GM21423 (cell line): Measurements from ENCODE around the gene TMEM61.
"Not testable (repeated sequence)": the region's sequence is repeated elsewhere in the genome, so short reads cannot be mapped to it uniquely, and the experiment has no call there.

Source experiments
- ATAC-seq: cut with Tn5 transposase; IDR thresholded peaks from one replicate; pipeline ENCODE4 v1.9.1; 2021; ENCODE audit warnings: mild to moderate bottlenecking, moderate library complexity; ENCODE audit not compliant: unreplicated experiment

The TMEM61 gene

DNA sequence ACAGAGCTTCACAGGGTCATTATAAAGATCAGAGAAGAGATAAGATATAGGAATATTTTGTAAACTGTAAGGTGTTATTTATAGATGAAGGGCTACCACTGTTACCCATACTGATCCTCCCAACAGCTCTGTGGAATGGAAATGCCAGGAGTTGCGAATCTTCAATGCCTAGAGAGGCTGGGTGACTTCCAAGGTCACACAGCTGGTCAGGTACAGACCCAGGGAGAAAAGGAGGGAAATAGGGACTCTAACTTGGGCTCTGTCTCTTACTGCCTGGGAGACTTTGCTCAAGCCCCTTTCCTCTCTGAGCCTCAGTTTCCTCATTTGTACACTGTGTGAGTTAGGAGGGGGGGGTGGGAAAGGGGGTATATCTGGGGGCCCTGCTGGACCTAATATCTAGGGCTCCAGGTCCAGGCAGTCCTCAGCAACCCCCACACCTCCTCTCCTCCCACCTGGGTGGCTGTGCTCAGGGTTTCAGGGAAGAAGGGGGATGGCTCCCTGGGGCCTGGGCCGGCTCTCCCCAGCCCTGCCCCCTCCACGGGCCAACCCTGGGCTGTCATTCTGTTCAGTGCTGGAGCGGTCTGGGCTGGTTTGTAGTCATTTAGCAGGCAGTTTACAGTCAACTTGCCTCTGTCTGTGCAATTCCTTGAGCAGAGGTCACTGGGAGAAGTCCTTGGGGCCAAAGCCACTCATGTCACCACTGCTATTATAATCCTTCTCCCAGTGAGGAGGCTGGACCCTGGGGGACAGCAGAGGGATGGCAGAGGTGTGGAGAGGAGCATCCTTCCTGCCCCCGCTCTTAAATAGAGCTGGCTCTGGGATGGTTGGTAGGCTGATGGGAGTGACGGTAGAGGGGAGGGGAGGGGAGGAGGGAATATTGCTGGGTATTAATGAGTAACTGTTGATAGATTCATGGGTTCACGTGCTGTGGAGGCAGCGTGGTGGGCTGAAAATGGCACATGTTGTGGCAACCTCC lies 20.0 kb downstream of the TMEM61 start:
- ATAC-seq: no peak

DNA sequence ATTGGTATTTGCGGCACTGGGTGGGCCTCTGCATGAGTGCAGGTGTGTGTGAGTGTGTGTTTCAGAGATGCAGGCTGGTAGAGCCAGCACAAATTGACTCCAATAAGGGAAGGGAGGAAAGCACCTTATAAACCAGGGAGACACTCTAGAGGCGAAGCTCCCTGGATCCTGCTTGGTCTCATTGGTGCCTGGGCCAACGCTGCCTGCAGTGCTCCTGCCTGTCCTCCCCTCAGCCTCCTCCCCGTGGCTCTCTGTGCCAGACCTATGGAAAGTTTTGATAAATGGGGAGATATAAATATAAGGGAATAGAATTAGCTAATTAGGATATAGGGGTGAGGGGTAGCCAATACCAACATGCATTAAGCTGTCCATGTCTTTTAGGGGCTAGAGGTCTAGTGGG lies 20.9 kb downstream of the TMEM61 start:
- no peak for ATAC-seq

DNA sequence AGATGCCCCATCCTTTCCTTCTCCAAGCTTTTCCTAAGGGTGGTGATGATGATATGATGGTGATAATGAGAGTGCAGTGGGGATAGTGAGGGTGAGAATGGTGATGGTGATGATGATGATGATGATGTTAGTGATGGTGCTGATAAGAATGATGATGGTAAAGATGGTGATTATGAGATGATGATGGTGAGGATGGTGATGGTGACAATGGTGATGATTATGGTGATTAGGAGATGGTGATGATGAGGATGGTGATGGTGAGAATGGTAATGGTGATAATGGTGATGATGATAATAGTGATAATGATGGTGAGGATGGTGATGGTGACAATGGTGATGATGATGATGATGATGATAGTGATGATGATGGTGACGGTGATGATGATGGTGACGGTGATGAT lies 22.3 kb downstream of the TMEM61 start:
- no peak for ATAC-seq

DNA sequence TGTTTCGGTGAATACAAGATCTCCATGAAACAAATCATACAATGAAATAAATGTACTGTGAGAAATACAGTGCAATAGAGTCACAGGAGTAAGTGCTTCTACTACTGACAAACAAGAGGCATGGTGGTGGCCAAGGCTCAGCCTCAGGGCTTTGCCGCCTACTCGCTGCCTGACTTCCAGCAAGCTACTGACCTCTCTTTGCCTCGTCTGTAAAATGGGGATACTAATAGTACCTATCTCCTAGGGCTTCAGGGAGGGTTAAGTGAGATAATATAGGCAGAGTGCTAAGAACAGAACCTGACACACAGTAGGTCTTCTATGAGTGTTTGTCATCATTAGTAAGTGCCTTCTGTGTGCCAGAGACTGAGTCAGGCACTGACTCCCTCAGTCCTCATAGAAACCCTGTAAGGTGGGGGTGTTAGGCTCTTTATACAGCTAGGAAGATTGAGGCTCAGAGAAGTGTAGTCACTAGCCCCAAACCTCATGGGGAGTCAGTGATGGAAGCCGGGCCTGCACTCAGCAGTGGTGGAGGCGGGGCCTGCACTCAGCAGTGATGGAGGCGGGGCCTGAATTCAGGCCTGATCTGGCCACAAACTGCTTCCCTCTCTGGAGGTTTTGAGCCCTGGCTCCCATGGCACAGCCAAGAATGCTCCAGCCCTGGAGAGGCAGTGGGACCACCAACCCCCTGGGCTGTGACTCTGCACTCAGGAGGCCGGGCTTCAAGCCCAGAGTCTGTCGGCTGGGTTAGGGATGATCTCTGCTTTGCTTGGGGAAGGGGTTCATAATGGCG lies 25.1 kb downstream of the TMEM61 start:
- ATAC-seq: no peak

DNA sequence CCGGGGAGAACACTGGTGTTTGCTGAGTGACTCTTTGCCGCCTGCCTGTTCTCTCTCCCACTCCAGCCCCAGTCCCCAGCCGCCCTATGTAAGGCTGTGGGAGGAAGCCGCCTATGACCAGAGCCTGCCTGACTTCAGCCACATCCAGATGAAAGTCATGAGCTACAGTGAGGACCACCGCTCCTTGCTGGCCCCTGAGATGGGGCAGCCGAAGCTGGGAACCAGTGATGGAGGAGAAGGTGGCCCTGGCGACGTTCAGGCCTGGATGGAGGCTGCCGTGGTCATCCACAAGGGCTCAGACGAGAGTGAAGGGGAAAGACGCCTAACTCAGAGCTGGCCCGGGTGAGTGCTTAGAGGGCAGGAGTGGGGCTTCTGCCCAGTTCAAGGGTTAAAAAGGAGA lies 26.5 kb downstream of the TMEM61 start:
- ATAC-seq: no peak

DNA sequence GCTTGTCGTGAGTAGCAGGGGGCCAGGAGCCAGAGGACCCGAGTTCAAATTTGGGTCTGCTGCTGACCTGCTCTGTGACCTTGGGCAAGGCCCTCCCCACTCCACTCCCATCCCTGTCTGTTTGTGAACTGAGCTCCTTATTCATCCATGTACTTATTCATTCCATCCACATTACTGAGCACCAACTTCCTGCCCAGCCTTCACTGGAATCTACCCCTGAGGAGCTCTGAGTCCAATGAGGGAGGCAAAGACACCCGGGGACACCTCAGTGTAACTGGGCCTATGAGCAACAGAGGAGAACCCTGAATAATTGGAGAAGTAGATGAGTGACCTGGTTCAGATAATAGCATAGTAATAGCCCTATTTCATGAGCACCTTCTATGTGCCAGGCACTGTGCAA lies 27.2 kb downstream of the TMEM61 start:
- ATAC-seq: no peak

DNA sequence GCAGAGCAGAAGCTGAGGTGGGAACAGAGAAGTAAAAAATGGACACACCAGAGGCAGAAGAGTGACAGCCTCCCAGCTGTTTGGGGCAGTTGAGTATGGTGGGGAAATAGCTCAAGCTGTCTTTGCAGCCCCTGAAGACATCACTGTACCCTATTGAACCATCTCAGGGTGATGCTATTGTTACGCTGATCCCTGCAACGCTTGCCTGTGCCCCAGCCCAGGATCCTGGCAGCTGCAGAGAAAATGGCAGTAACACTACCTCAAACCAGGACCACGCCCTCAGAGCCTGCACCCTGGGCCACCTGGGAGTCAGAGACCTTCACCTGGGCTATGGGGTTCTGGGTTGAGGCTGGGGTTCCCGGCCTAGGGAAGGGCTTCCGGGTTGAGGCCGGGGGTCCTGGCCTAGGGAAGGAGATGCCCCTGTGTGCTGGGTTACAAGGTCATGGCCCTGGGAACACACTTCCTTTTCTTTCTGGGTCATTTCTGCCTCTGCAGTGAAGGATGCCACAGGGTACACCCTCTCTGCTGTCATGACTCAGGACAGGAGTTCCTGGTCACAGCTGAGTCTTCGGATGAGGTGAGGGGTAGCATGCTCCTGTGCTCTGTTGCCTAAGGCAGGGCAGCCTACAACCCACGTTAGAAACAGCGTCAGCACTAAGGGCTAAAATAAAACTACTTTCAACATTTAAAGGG lies 29.9 kb downstream of the TMEM61 start:
- ATAC-seq: no peak

DNA sequence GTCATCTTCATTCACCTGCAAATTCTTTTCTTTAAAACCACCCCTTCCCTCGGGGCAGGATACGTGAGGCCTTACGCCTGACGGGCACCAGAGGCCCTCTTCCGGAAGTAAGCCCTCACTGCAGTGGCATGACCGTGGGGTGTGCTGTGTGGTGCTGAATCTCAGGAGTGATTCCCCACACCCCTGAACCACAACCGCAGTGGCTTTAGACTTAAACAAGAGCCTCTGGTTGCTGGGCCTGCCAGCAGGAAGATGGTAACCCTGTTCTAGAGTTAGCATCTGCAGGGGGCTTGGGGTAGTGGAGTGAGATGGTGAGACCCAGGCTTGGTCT lies 30.4 kb downstream of the TMEM61 start:
- no peak for ATAC-seq

DNA sequence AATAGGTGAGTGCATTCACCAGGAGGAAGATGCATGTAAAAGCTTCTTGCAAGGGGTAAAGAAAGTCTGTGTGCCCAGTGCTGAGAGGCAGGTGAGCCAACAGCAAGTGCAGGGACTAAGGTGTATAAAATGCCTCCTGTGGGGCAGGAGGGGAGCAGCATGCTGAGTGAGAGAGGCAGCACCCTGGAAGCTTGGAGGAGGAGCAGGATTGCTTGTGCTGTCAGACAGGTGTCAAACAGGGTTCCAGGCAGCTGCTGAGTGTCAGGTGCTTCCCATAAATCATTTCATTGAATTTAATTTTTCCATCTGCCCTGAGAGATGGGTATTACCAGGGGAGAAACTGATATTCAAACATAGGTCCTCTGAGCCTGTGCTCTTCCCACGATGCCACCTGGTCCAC lies 32.2 kb downstream of the TMEM61 start:
- no peak for ATAC-seq

DNA sequence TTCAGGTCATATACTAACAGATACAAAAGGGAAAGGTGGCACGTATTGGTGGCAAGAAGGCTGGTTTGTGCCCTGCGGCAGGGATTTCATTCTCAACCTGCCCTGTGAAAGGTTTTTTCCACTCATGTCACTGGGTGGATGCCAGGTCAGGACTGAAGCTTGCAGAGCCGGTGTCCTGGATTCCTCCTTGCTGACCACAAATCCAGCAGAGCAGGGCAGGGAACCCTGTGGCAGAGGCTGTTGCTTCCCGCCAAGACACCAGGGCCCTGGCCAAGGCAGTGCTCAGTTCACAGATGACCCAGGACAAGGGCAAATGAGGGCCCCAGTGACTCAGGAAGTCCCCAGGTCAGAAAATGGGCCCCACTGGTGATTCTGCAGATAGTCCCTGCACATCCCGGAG lies 34.7 kb downstream of the TMEM61 start:
- ATAC-seq: no peak

DNA sequence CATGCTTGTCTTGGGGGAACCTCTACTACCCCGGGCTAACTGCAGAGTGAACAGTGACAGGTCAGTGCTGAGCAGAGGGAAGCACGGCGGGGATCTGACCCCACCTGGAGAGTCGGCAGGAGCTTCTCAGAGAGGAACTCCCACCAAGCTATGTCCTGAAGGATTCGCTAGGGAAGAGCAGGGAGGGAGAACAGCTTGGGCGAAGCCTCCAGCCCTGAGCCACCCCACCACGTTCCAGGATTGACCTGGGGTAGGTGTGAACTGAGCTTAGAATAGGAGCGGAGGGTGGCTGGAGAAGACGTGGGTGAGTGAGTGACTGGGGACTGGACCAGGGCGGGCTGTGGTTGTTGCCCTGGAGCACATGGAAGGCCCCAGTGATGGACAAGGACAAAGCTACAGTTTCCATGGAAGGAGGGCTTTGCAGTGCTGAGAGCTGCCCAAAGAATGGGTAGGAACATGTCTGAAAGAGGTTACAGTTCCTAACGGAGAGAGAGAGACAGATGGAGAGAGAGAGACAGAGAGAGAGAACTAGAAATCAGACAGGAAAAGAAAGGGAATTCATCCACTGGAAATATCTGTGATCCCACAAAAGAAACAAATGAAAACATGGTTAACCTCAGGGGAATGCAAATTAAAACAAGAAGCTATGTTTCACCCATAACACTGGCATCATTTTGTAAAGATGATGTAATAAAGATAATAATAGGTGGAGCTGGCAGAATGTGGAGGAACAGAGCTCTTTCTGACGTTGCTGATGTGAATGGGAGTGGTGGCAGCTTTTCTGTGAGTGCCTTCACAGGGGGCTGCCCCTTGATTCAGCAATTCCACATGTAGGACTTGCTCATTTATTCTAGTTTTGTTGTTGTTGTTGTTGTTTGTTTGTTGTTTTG lies 35.5 kb downstream of the TMEM61 start:
- ATAC-seq: no peak

DNA sequence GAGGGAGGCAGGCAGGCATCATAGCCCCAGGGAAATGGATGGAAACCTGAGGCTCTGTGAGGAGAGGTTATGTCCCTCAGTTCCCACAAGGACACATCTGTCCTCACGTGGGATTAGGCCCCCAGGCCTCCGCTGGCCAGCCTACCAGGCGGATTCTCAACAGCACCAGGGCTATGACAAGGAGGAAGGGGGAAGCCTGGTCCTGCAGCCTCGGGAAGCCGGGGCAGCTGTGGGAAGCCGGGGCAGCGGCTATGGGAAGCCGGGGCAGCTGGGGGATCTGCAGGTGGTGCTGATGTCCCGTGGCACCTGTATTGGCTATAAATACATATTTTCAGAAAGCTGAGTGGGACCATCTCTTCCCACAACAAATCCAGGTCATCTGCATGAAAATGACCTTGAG lies 38.0 kb downstream of the TMEM61 start:
- no peak for ATAC-seq

DNA sequence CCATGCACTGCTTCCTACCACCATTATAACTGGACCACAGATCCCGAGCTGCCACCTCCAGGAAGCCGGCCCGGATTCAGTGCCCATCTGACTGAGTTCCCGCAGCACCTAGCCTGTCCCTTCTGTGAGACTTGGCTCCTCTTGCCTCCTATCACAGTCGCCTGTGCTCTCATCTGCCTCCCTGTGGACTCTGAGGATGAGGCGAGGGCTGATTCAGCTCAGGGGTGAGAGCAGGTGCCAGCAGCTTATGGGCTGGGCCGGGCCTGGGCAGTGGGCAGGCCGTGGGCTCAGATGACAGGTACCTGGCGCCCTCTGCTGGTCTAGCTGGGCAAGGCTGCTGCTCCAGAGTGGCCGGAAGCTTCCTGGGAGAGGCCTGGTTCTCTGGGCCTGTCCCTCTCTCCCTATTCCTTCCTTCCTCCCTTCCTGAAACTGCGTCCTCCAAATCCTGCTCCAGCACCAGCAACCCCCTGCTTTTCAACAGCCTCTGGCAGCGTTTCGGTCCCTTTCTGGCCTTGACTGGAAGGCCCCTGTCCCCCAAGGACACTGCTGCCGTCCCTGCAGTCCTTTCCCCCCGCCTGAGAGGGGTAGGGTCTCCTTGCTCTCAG lies 41.6 kb downstream of the TMEM61 start:
- ATAC-seq: peak; percentile 86

DNA sequence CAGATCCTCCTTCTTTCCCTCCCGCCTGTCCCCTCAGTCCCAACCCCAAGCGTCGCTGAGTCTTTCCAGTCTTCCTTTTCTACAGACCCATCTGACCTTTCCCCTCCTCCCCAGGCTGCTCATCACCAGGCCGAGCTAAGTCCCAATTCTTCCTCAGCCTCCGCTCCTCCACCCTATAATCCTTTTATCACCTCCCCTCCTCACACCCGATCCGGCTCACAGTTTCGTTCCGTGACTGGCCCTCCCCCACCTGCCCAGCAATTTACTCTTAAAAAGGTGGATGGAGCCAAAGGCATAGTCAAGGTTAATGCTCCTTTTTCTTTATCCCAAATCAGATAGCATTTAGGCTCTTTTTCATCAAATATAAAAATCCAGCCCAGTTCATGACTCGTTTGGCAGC lies 43.7 kb downstream of the TMEM61 start:
- ATAC-seq: not testable (repeated sequence)

DNA sequence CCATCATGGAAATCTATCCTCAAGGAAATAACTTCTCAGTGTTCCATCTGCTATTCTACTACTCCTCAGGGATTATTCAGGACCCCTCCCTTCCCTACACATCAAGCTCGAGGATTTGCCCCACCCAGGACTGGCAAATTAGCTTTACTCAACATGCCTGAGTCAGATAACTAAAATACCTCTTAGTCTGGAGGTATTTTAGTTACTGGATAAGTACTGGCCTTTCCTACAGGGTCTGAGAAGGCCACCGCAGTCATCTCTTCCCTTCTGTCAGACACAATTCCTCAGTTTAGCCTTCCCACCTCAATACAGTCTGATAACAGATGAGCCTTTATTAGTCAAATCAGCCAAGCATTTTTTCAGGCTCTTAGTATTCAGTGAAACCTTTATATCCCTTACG lies 46.3 kb downstream of the TMEM61 start:
- not testable (repeated sequence) for ATAC-seq

DNA sequence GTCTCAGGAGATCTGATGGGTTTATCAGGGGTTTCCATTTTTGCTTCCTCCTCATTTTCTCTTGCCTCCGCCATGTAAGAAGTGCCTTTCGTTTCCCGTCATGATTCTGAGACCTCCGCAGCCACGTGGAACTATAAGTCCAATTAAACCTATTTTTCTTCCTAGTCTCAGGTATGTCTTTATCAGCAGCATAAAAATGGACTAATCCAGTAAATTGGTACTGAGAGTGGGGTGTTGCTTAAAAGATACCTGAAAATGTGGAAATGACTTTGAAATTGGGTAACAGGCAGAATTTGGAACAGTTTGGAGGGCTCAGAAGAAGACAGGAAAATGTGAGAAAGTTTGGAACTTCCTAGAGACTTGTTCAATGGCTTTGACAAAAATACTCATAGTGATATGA lies 50.7 kb downstream of the TMEM61 start:
- ATAC-seq: not testable (repeated sequence)

DNA sequence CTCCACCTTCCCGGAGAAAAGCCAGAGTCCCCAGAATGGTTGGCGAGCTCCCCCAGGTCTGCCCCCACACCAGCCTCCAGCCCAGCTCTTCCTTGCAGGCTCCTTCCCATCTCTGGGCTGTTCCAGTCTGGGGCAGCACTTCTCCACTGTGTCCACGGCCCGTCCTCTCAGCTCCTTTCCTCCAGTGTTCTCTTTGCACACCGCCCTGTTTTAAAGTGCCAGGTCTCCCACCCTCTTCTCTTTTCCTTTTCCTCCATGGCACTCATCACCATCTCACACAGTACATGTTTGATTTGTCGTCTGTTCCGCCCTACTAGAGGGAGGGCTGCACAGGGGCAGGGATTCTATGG lies 52.8 kb downstream of the TMEM61 start:
- ATAC-seq: no peak

DNA sequence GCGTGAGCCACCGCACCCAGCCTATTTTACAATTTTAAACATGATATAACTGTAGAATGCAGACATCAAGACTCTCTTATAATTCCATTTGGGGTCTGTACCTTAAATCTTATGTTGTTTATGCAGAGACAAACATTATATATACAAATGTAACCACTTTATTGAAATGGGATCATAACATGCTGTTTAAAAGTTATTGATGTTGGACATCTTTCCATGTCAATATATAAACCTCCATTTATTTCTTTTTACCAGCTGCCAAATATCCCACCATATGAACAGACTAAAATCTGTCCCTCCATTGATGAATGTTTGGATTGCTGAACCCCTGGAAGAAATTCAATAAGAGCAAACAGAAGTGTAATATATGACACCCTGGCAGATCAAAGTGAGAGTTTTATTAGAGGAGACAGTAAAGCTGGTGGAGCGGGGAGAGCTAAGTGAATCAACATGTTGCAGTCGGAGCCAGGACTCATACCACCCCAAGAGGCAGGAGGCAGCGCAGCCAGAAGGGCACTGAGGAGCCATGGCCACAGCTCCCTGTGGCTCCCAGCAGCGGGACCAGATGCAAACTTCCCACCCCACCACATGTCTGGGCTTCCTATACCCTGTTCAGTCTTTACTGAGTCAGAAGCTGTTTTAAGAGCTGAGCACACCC lies 54.2 kb downstream of the TMEM61 start:
- no peak for ATAC-seq

DNA sequence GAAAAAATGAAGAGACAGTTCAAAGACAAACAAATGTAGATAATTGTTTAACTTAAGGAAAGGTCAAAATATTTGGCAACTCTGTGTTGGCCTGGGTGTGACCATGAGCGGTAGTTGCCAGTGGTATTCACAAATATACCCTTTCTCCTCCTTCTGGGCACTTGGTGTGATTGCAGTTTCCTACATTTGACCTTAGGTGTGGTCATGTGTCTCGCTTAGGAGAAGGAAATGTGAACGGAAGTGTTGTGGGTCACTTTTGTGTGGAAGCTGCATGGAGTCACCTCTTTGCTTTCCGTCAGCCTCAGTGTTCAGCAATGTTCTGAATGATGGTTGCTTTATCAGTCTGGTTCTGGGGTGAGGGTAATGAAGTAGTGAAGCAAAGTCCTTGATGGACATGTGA lies 55.5 kb downstream of the TMEM61 start:
- ATAC-seq: no peak
